ENCODE results near the gene FADS3.

- TF ChIP-seq POLR2A (IDR thresholded peaks at IDR 0.05) (no peak), EP300 (IDR thresholded peaks at IDR 0.05; ENCODE audit: low read depth) (no peak), CTCF (IDR thresholded peaks at IDR 0.05) (no peak), POLR2AphosphoS5 (IDR thresholded peaks at IDR 0.05) (no peak)
These were observed 57.9 kb downstream of the FADS3 start for GRCh38 chr11:61833471-61833870.
